Omental fat pad (tissue), 4 donors: ENCODE results near the gene IL4I1. TPM values are rescaled to one million over a fixed set of nuclear protein-coding genes. Genes with fewer than 3 reads are reported as not detected.
A peak's percentile ranks its signal among the peaks of the same experiment; 100 is the strongest.
"Not testable (repeated sequence)": the region's sequence is repeated elsewhere in the genome, so short reads cannot be mapped to it uniquely, and the experiment has no call there.

Experiments used
- ATAC-seq: fragments of 150-250 bp; one replicate; pipeline ENCODE4 v1.9.1; 2016; ENCODE audit warnings: mild to moderate bottlenecking, moderate library complexity; ENCODE audit not compliant: low FRiP score
- DNase-seq: peaks from one replicate; pipeline ENCODE4 v3.0.0-alpha.2; 2019; ENCODE audit warnings: low spot score
- CTCF ChIP-seq, 3 donors: fragments of 450-650 bp; IDR thresholded peaks; one replicate each; pipeline ENCODE4 v1.5.1; 2016 to 2017; ENCODE audit warnings: antibody characterized with exemption in 3 of 3, mild to moderate bottlenecking in 3 of 3, moderate library complexity in 2 of 3
- total RNA-seq, 4 donors: library from RNA; depleted of rRNA; stranded (reverse); fragments of >200 nt; gene quantifications; one replicate each; pipeline ENCODE4 v1.1.0, GENCODE V29; 2016

IL4I1 gene
- total RNA-seq, 4 donors from 2014 or later, result 0.56 to 5.5 (median 1.5) TPM; not detected in 1

GRCh38 chr19:49929611-49930482 lies 33.2 kb upstream of the IL4I1 start:
- DNase-seq, result peak; percentile 82
- ATAC-seq, result peak; percentile 91
- TF ChIP-seq CTCF (IDR thresholded peaks at IDR 0.05), result no peak

- ATAC-seq, result peak; percentile 67
- no peak for TF ChIP-seq CTCF (IDR thresholded peaks at IDR 0.05)
- peak; percentile 82 for DNase-seq
Observed at GRCh38 chr19:49929121-49929610, 32.5 kb upstream of the IL4I1 start, which contains the start of the genes ATF5 and NUP62. Gene ATF5, plus strand, starts transcription at chr19:49929205. Its CDS starts 1,646 bp downstream, at chr19:49930851. Gene NUP62, minus strand, starts transcription at chr19:49929504. Its CDS starts 19,697 bp downstream, at chr19:49909807.

- no peak for DNase-seq
- no peak for TF ChIP-seq CTCF (IDR thresholded peaks at IDR 0.05)
- no peak for ATAC-seq
Observed at GRCh38 chr19:49927526-49928264, 31.0 kb upstream of the IL4I1 start.

GRCh38 chr19:49926515-49926914 lies 29.8 kb upstream of the IL4I1 start:
- ATAC-seq (no peak), DNase-seq (no peak)
- TF ChIP-seq CTCF (IDR thresholded peaks at IDR 0.05), result no peak

- DNase-seq (no peak), ATAC-seq (no peak)
- no peak for TF ChIP-seq CTCF (IDR thresholded peaks at IDR 0.05)
Observed at GRCh38 chr19:49925486-49925885, 28.8 kb upstream of the IL4I1 start.

GRCh38 chr19:49924881-49925210 lies 28.2 kb upstream of the IL4I1 start:
- ATAC-seq, DNase-seq: not testable (repeated sequence)
